Body of pancreas (tissue), 4 donors: ENCODE results near the gene UBAP2.

Source experiments
- CTCF ChIP-seq, 7 experiments: fragments of 450-650 bp in 4 of 7; fragments of 200-600 bp in 3 of 7; sonication (generic) in 3 of 7; IDR thresholded peaks; one replicate each; pipeline ENCODE4 v1.5.1; 2016 to 2019; ENCODE audit warnings: antibody characterized with exemption in 7 of 7
- POLR2A ChIP-seq, 3 donors: fragments of 450-650 bp; IDR thresholded peaks; one replicate each; pipeline ENCODE4 v1.6.1; 2016; ENCODE audit warnings: antibody characterized with exemption in 3 of 3, mild to moderate bottlenecking in 2 of 3

DNA sequence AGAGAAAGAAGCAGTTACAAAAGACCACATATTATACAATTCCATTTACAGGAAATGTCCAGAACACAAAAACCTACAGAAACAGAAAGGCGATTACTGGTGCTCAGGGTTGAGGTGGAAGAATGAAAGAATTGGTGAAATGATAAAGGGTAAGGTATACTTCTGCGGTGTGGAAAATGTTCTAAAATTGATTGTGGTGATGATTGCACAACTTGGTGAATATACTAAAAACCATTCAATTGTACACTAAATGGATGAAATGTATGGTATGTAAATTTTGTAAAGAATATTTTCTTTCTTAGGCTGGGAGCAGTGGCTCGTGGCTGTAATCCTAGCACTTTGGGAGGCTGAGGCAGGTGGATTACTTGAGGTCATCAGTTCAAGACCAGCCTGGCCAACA lies 72.3 kb downstream of the UBAP2 start:
- TF ChIP-seq CTCF (IDR thresholded peaks at IDR 0.05) (no peak), POLR2A (IDR thresholded peaks at IDR 0.05) (no peak)
